ENCODE results near the gene IRAK3.

DNA sequence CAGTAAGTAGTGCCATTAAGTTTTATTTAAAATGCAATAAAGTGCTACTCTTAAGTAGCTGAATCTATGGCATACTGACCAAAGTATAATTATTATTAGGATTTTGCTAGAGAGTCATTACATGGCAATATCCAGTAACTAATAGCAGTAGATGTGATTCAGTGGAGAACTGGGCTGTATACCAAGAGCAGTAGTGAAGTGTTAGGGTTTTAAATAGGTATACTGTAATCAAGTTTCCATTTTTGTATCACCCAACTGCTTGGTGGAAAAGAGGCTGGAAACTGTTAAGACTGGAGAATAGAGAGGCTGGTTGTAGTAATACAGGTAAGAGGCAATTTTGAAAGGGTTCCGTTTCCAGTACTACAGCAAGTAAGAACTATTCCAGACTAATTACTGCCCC is 45.1 kb upstream of the IRAK3 start:
- TF ChIP-seq EP300 (IDR thresholded peaks at IDR 0.05) (no peak), POLR2A (IDR thresholded peaks at IDR 0.05) (no peak)
